Measurements from ENCODE around the gene PCOLCE2.

The PCOLCE2 gene

DNA sequence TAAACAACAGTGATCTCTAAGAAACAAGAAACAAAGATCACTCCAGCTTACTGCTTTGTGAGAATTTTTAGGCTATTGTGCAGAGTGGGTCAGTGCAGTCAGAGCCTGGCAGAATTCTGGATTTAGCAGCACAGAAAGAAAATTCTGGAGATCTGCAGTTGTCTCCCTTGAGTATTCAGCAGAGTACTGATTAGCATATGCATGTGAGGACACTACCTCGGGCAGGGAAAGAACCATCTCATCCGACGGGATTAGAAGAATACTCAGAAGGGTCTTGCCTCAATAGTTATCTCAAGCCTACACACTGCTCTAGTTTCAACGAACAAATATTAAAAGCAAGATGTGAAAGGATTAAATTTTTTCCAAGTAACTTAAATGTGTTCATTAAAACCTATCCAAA, 94.4 kb downstream of the PCOLCE2 start:
- no peak for DNase-seq (ENCODE audit: low read depth)
- TF ChIP-seq, protein P1, sequence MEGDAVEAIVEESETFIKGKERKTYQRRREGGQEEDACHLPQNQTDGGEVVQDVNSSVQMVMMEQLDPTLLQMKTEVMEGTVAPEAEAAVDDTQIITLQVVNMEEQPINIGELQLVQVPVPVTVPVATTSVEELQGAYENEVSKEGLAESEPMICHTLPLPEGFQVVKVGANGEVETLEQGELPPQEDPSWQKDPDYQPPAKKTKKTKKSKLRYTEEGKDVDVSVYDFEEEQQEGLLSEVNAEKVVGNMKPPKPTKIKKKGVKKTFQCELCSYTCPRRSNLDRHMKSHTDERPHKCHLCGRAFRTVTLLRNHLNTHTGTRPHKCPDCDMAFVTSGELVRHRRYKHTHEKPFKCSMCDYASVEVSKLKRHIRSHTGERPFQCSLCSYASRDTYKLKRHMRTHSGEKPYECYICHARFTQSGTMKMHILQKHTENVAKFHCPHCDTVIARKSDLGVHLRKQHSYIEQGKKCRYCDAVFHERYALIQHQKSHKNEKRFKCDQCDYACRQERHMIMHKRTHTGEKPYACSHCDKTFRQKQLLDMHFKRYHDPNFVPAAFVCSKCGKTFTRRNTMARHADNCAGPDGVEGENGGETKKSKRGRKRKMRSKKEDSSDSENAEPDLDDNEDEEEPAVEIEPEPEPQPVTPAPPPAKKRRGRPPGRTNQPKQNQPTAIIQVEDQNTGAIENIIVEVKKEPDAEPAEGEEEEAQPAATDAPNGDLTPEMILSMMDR (IDR thresholded peaks at IDR 0.05; ENCODE audit: insufficient read depth, low read depth, low read length, missing control alignments): no peak
- H3K4me3 ChIP-seq (ENCODE audit: low read length): no peak overlapping the region

DNA sequence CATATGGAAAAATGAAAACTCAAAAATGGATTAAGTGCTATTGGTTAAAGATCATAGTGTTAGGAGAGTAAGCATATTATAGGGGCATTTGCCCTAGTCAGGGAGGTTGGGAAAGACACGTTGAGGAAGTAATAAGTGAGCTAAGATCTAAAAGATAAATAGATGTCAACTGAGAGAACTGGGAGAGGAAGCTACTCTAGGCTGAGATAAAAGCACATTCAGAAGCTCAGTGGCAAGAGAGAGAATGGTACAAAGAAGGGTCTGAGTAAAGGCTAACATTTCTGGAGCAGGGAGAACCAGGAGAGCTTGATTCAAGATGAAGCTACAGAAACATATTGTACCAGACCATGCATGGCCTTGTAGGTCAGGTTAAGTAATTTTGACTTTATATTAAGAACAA, 101.2 kb downstream of the PCOLCE2 start:
- no peak overlapping the region for H3K4me3 ChIP-seq (ENCODE audit: low read length)
- DNase-seq (ENCODE audit: low read depth): no peak
- TF ChIP-seq, protein P1 (IDR thresholded peaks at IDR 0.05; ENCODE audit: insufficient read depth, low read depth, low read length, missing control alignments): no peak

DNA sequence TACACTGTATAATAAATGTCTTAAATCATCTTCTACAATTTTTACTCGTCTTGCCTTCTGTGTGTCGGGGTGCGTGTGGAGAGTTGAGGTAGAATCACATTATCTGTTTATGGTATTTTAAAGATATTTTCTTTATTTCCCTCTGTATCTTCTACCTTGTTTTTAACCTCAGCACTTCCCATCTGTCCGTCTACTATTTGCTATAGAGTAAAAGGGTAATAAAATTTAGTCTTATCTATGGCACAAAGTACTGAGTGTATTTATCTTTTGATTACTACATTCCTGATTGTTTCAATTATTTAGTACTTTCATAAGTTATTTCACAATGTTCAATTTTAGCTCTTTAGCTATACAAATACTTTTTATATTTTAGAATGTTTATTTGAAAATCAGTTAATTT, 102.9 kb downstream of the PCOLCE2 start:
- DNase-seq (ENCODE audit: low read depth): no peak
- no peak overlapping the region for H3K4me3 ChIP-seq (ENCODE audit: low read length)
- TF ChIP-seq, protein P1 (IDR thresholded peaks at IDR 0.05; ENCODE audit: insufficient read depth, low read depth, low read length, missing control alignments): no peak

DNA sequence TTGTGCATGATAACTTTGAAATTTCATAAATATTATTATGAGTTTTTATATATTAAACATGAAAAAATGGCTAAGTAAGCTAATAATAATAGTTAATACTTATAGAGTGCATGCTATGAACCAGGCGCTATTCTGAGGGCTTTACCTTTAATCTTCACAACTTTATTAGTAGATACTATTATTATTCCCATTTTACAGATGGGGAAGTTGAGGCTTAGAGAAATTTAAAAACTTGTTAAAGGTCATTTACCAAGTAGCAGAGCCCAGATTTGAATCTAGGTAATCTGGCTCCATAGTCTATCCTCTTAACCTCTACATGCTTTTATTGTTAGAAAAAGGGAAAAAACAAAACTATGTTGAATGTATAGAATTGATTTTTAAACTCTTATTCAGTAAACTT, 104.7 kb downstream of the PCOLCE2 start:
- no peak for DNase-seq (ENCODE audit: low read depth)
- TF ChIP-seq, protein P1 (IDR thresholded peaks at IDR 0.05; ENCODE audit: insufficient read depth, low read depth, low read length, missing control alignments): no peak
- H3K4me3 ChIP-seq (ENCODE audit: low read length): no peak overlapping the region

DNA sequence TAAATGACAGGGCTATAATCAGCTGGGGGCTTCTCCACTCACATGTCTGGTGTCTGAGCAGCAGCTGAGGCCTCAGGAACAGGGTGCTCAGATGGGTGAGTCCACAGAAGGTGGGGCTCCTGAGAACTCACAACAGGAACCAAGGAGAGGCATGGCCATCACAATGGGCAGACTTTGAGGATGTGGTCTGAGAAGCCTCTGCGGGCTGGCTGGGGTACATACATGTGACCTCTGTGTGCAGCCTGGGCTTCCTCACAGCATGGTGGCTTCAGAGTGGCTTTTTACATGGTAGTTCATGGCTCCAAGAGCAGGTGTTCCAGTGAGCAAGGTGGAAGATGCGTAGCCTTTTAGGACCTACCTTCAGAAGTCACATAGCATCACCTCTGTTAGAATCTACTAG, 106.3 kb downstream of the PCOLCE2 start:
- TF ChIP-seq, protein P1 (IDR thresholded peaks at IDR 0.05; ENCODE audit: insufficient read depth, low read depth, low read length, missing control alignments): no peak
- no peak for DNase-seq (ENCODE audit: low read depth)
- H3K4me3 ChIP-seq (ENCODE audit: low read length): no peak overlapping the region

DNA sequence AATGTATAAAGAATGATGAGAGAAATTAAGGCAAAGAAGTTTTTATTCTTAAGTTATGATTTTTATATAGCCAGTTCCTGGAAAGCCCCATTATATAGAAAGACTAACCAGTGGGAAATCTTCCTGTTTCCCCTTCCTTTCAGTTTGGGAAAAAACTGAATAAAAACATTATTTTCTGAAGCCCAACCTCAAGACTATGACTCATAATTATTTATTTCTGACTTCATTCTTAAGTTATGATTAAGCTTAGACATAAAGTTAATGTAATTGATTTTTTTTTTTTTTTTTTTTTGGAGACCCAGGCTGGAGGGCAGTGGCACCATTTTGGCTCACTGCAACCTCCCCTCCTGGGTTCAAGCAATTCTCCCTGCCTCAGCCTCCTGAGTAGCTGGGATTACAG, 109.3 kb downstream of the PCOLCE2 start:
- TF ChIP-seq, protein P1 (IDR thresholded peaks at IDR 0.05; ENCODE audit: insufficient read depth, low read depth, low read length, missing control alignments): no peak
- no peak for DNase-seq (ENCODE audit: low read depth)
- no peak overlapping the region for H3K4me3 ChIP-seq (ENCODE audit: low read length)

DNA sequence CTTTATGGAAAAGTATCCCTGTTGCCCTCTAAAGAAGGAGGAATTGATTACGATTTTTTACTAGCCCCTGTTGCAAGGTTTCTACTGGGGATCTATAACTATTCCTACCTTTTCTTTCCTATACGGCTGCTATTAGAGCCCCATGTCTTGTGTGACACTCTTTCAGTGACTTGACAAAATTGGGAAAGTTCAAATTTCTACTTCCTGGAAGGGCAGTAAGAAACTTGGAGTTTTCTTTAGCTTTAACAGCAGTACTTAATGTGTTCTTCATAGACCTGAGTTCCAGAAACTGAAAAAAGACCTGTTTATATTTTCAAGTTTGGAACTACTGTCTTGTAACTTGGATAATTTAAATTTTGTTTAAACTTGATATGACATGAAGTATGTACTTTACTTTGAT, 110.3 kb downstream of the PCOLCE2 start:
- TF ChIP-seq, protein P1 (IDR thresholded peaks at IDR 0.05; ENCODE audit: insufficient read depth, low read depth, low read length, missing control alignments): no peak
- no peak overlapping the region for H3K4me3 ChIP-seq (ENCODE audit: low read length)

More for the DNA sequence above, 110.3 kb downstream of the PCOLCE2 start:
- no peak for DNase-seq (ENCODE audit: low read depth)
